ENCODE measurements around the gene SLC25A26.
A peak's percentile ranks its signal among the peaks of the same experiment; 100 is the strongest.

Gene SLC25A26

DNA sequence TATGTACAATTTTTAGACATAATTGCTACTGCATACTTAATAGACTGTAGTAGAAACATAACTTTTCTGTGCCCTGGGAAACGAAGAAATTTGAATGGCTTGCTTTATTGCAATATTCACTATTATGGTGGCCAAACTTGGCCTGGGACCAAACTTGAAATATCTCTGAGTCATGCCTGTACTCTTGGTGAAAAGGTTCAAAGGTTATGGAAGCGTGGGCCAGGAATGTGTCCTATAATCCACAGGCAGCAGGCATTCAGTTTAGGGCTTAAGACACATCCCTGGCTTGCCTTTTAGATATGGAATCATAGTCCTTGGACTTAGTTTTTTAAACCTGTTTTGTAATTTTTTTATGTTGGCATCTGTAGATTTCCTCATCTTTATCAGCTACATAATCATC lies 155.8 kb downstream of the SLC25A26 start:
- TF ChIP-seq, protein P1, sequence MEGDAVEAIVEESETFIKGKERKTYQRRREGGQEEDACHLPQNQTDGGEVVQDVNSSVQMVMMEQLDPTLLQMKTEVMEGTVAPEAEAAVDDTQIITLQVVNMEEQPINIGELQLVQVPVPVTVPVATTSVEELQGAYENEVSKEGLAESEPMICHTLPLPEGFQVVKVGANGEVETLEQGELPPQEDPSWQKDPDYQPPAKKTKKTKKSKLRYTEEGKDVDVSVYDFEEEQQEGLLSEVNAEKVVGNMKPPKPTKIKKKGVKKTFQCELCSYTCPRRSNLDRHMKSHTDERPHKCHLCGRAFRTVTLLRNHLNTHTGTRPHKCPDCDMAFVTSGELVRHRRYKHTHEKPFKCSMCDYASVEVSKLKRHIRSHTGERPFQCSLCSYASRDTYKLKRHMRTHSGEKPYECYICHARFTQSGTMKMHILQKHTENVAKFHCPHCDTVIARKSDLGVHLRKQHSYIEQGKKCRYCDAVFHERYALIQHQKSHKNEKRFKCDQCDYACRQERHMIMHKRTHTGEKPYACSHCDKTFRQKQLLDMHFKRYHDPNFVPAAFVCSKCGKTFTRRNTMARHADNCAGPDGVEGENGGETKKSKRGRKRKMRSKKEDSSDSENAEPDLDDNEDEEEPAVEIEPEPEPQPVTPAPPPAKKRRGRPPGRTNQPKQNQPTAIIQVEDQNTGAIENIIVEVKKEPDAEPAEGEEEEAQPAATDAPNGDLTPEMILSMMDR (IDR thresholded peaks at IDR 0.05): no peak
- DNase-seq (ENCODE audit: low spot score): no peak
- no peak overlapping the region for H3K27ac ChIP-seq
- no peak overlapping the region for H3K4me3 ChIP-seq

DNA sequence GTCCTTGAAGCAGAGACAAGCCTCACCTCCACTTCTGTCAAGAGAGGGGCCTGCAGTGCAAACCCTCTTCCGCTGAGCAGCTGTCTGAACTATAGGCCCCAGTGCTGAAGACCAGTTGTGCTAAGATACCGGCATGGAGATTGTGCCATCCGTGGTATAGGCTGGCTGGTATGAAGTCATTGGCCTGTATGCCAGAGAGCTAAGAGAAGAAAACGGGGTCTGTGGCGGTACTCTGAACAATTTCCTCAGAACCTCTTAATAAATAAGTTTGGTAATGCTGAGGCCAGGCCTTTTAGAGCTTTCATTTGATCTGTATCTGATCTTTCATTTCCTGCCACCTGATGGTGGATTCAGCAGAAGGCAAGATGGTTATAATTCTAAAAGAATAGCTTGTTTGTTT lies 157.0 kb downstream of the SLC25A26 start:
- TF ChIP-seq, protein P1 (IDR thresholded peaks at IDR 0.05): no peak
- H3K4me3 ChIP-seq: no peak overlapping the region
- no peak overlapping the region for H3K27ac ChIP-seq
- DNase-seq (ENCODE audit: low spot score): no peak

DNA sequence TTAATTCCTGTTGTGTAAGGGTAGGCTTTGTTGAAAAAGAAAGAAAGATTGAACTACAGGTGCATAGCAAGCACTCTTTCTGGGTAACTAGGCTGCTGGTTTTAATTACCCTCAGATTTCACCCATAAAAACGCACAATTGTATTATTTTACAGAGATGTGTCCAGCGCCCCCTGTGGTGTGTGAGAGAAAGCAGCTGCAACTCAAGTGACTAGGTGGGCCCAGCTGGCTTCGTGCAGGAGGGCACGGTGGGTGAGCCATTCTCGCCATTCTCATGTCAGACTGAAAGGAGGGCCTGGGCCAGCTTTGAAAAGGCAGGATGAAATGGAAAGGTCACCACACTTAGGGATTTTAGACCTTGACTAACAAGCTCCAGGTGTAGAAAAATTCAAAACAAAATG lies 157.5 kb downstream of the SLC25A26 start:
- TF ChIP-seq, protein P1 (IDR thresholded peaks at IDR 0.05): peak; percentile 13
- DNase-seq (ENCODE audit: low spot score): no peak
- Histone ChIP-seq H3K4me3 (no peak overlapping the region), H3K27ac (no peak overlapping the region)

DNA sequence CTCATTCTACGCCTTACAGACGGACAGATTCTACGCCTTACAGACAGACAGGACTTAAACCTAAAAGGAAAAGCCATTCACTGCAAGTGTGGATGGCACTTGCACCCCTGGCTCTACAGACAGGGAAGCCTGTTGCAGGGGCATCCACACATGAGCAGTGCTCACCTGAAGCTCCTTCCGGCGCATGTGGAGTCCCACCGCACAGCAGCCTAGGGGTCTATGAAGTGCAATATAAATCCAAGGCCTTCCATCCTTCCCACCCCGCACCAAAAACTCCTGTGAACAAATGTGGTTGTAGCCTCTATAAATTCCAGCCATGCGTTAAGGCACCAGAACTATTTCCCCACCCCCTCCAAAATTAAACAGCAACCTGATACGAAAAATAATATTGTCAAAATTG lies 158.8 kb downstream of the SLC25A26 start:
- TF ChIP-seq, protein P1 (IDR thresholded peaks at IDR 0.05): no peak
- DNase-seq (ENCODE audit: low spot score): no peak
- Histone ChIP-seq H3K27ac (no peak overlapping the region), H3K4me3 (no peak overlapping the region)

DNA sequence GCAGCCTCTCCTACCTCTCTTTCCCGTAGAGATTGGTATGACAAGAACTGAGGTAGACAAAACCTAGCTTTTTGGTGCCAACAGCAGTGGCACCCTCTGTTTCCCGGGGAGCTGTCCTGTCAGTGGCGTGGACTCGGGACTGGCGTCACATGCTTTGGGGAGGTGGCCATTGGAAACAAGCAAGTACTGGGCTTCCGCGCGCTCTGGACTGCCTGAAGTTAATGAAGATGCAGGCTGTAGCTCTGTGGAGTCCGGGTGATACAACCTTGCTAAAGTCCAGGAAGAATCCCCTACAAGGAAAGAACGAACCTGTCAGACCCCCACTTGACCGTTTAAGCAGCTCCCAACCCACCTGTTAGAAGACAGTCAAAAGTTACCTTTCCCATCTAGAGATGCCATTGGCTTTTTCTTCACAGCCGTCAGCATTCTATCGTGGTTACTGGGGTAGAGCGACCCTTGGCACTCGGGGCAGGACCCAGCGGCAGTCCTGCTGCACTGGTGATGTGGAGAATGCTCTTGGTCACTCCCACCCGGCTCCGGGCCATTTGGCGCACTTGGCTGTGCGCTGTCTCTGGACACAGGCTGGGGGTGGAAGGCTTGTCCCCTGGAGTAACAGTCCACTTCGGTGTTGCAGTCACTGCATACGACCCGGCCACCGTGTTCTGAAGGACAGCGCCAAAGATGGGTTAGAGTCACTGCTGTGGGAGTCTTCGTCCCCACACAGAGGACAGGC lies 159.6 kb downstream of the SLC25A26 start:
- TF ChIP-seq, protein P1 (IDR thresholded peaks at IDR 0.05): no peak
- DNase-seq (ENCODE audit: low spot score): no peak
- Histone ChIP-seq H3K27ac (no peak overlapping the region), H3K4me3 (no peak overlapping the region)

DNA sequence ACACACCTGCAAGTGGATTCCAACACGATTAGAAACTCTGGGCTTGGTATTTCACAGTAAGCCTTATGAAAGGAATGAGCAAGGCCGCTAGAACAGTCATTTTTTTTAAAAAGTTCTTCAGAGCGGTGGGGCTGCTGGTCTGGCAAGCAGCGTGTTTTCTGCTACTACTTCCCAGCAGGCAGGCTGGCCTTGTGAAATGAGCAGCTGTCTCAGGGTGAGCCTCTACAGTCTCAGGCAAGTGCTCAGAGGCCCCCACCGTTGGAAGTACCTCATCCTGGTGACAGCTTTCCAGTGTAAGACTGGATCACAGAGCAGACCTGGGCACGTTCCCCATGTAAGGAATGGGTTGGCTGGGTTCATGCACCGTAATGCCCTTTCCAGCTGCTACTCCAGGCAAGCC lies 160.8 kb downstream of the SLC25A26 start:
- no peak overlapping the region for H3K27ac ChIP-seq
- TF ChIP-seq, protein P1 (IDR thresholded peaks at IDR 0.05): no peak
- no peak for DNase-seq (ENCODE audit: low spot score)
- no peak overlapping the region for H3K4me3 ChIP-seq

DNA sequence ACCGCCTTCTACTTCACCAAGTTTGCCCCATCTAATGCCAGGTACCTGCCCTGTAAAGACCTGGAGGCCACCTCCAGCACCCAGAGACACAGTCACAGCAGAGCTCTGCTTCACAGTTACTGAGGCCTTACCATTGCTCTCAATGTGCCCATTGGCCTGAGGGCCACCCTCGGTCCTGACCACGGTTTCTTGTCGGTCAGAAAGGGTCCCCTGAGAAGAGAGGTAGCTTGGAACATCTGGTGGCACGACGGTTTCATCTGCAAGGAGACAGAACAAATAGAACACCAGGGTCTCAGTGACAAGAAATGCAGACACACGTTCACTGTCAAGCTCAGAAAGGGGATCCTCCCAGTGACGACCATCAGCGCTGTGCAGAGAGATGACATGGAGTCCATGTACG lies 161.3 kb downstream of the SLC25A26 start:
- no peak overlapping the region for H3K4me3 ChIP-seq
- no peak for DNase-seq (ENCODE audit: low spot score)
- TF ChIP-seq, protein P1 (IDR thresholded peaks at IDR 0.05): no peak
- H3K27ac ChIP-seq: no peak overlapping the region
